ENCODE measurements around the gene SOAT2. TPM values are rescaled to one million over a fixed set of nuclear protein-coding genes. Genes with fewer than 3 reads are reported as not detected.

Gene SOAT2
- polyA plus RNA-seq, 2 of the 4 experiments (the other 2 are of a cell fraction): 0.09 to 0.14 TPM

GRCh38 chr12:53060064-53060720, 43.1 kb upstream of the SOAT2 start (continued):
- TF ChIP-seq POLR2A (IDR thresholded peaks at IDR 0.05; ENCODE audit: low read length): no peak
- no peak for TF ChIP-seq ZSCAN20 (CRISPR knock-in tag; IDR thresholded peaks at IDR 0.05)
- no peak for TF ChIP-seq USF2 (IDR thresholded peaks at IDR 0.05)
- TF ChIP-seq CHD2 (IDR thresholded peaks at IDR 0.05; ENCODE audit: low read length, partially characterized antibody): no peak
- no peak for TF ChIP-seq NPAS2 (CRISPR knock-in tag; IDR thresholded peaks at IDR 0.05; ENCODE audit: borderline replicate concordance)
- no peak for TF ChIP-seq SREBF2 (IDR thresholded peaks at IDR 0.05)
- TF ChIP-seq RNF2 (IDR thresholded peaks at IDR 0.05; ENCODE audit: borderline replicate concordance, low read depth): no peak
- TF ChIP-seq RAD21 (conservative IDR thresholded peaks at IDR 0.05 in 1 of 2, IDR thresholded peaks at IDR 0.05 in 1 of 2): no peak

DNA sequence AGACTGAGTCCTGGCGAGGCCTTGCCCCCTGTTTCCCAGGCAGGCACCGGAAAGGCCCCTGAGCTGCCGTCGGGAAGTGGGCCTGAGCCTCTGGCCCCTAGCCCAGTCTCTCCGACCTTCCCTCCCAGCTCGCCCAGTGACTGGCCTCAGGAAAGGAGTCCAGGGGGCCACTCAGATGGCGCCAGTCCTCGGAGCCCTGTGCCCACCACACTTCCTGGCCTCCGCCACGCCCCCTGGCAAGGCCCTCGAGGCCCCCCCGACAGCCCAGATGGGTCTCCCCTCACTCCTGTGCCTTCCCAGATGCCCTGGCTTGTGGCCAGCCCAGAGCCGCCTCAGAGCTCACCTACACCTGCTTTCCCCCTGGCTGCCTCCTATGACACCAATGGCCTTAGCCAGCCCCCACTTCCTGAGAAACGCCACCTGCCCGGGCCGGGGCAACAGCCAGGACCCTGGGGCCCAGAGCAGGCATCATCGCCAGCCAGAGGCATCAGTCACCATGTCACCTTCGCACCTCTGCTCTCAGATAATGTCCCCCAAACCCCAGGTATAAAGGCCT, 42.5 kb upstream of the SOAT2 start:
- H3K4me2 ChIP-seq: peak overlapping the region; percentile 56
- TF ChIP-seq BCL3 (IDR thresholded peaks at IDR 0.05) (0 out of 3 replicates have a peak, but pooled peaks have one; percentile 14), NR3C1 (IDR thresholded peaks at IDR 0.05) (no peak)
- FAIRE-seq (no peak), ATAC-seq (no peak), DNase-seq (ENCODE audit: low read depth in 1 of 2, low spot score in 1 of 2) (no peak)
- peak overlapping the region in 1 of 2 experiments; percentile 66; a peak in 2 of 6 replicates for H3K27ac ChIP-seq
- no peaks in the 10 kb centered on the region for H3K9me3 ChIP-seq
- 88% methylated on average over 17 of the region's 18 CpGs for WGBS (ENCODE audit: missing lambda C conversion rate)
- H3K4me3 ChIP-seq: no peak overlapping the region
- ChIA-PET POLR2A (interaction anchor here (1.2 to 1.7 kb wide), 4 partner anchors 10 to 37 kb away, joined by 3 to 11 read pairs (median 6); partner anchors contain the start of genes IGFBP6 and SPRYD3), CTCF (interaction anchor here (0.9 to 45.5 kb wide), 9 partner anchors 11 to 218 kb away, joined by 3 to 1424 read pairs (median 4); partner anchors contain the start of genes IGFBP6, SOAT2, SPRYD3 and TNS2)
- H3K4me1 ChIP-seq: peaks cover 35% of the 10 kb centered on the region

DNA sequence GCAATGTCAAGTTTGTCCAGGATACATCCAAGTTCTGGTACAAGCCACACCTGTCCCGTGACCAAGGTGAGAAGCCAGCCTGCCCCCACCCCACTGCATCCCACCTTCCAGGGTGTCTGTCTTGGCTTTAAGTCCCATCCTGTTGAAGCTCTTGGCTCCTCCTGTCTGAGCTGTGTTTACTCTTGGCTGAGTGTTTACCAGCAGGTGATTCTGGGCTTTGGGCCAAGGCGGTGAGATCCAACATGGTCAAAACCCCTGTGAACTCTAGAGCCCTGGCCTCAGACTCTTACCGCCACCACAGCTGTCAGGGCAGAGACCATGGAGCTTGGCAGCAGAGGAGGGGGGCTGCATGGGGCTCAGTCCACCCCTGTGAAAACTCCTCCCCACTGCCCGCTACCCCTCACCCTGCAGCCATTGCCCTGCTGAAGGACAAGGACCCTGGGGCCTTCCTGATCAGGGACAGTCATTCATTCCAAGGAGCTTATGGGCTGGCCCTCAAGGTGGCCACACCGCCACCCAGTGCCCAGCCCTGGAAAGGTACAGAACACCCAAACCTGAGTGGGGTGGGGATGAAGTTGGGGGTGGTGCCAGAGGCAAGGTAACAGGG, 41.8 kb upstream of the SOAT2 start:
- Histone ChIP-seq H3K4me2 (peak overlapping the region; percentile 56), H3K9me3 (no peaks in the 10 kb centered on the region), H3K27ac (peak overlapping the region in 1 of 2 experiments; percentile 66; a peak in 3 of 6 replicates), H3K4me3 (no peak overlapping the region), H3K4me1 (peaks cover 40% of the 10 kb centered on the region)
- ChIA-PET POLR2A (interaction anchor here (0.6 to 2.9 kb wide), 7 partner anchors 8 to 37 kb away, joined by 3 to 11 read pairs (median 6); partner anchors contain the start of genes IGFBP6 and SPRYD3), CTCF (interaction anchor here (1.0 to 45.5 kb wide), 12 partner anchors 11 to 181 kb away, joined by 3 to 1424 read pairs (median 4); partner anchors contain the start of genes IGFBP6, SOAT2, SPRYD3 and TNS2)
- ATAC-seq (peak; percentile 38 to 63), FAIRE-seq (no peak), DNase-seq (ENCODE audit: low read depth in 1 of 2, low spot score in 1 of 2) (peak; percentile 55 to 77)
- 53% methylated on average over 5 of the region's 5 CpGs for WGBS (ENCODE audit: missing lambda C conversion rate)
- TF ChIP-seq CTCF (IDR thresholded peaks at IDR 0.05) (peak; percentile 44), MAFK (IDR thresholded peaks at IDR 0.05; ENCODE audit: partially characterized antibody) (no peak), CHD2 (IDR thresholded peaks at IDR 0.05; ENCODE audit: low read length, partially characterized antibody) (no peak), BHLHE40 (IDR thresholded peaks at IDR 0.05; ENCODE audit: low read depth, low read length) (no peak), ATOH8 (CRISPR knock-in tag; IDR thresholded peaks at IDR 0.05; ENCODE audit: low read depth) (no peak), EP300 (IDR thresholded peaks at IDR 0.05) (no peak), CBX8 (IDR thresholded peaks at IDR 0.05) (no peak), HEYL (CRISPR knock-in tag; IDR thresholded peaks at IDR 0.05) (no peak), HDAC2 (IDR thresholded peaks at IDR 0.05) (no peak), PBX3 (IDR thresholded peaks at IDR 0.05) (peak; percentile 59; the same call in 1 of the 2 replicates), SREBF2 (IDR thresholded peaks at IDR 0.05) (no peak), HOXB13 (CRISPR knock-in tag; IDR thresholded peaks at IDR 0.05; ENCODE audit: low read depth) (no peak), NFE2L2 (conservative IDR thresholded peaks at IDR 0.05; ENCODE audit: low read length) (no peak), EHF (CRISPR knock-in tag; IDR thresholded peaks at IDR 0.05) (no peak), MYC (IDR thresholded peaks at IDR 0.05; ENCODE audit: borderline replicate concordance, low read length) (no peak), ZC3H11A (IDR thresholded peaks at IDR 0.05) (no peak), RAD21 (conservative IDR thresholded peaks at IDR 0.05 in 1 of 2, IDR thresholded peaks at IDR 0.05 in 1 of 2) (peak; percentile 55 to 56)
- TF ChIP-seq, protein P1, sequence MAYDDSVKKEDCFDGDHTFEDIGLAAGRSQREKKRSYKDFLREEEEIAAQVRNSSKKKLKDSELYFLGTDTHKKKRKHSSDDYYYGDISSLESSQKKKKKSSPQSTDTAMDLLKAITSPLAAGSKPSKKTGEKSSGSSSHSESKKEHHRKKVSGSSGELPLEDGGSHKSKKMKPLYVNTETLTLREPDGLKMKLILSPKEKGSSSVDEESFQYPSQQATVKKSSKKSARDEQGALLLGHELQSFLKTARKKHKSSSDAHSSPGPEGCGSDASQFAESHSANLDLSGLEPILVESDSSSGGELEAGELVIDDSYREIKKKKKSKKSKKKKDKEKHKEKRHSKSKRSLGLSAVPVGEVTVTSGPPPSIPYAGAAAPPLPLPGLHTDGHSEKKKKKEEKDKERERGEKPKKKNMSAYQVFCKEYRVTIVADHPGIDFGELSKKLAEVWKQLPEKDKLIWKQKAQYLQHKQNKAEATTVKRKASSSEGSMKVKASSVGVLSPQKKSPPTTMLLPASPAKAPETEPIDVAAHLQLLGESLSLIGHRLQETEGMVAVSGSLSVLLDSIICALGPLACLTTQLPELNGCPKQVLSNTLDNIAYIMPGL (CRISPR knock-in tag; IDR thresholded peaks at IDR 0.05; ENCODE audit: borderline replicate concordance): no peak
